Pancreas (tissue), 10 donors: ENCODE results near the gene TFAP2A. TPM values are rescaled to one million over a fixed set of nuclear protein-coding genes. Genes with fewer than 3 reads are reported as not detected.
A peak's percentile ranks its signal among the peaks of the same experiment; 100 is the strongest.

Experiments
- ATAC-seq, 4 donors: fragments of 200-7000 bp; cut with Tn5 transposase; one replicate each; pipeline versions ENCODE4 v1.8.0 to v1.9.1; 2020; ENCODE audit warnings: mild to moderate bottlenecking in 4 of 4, moderate library complexity in 4 of 4
- DNase-seq, 6 donors: peaks; one replicate each; pipeline ENCODE4 v3.0.0-alpha.2; 2020
- FAIRE-seq: peaks from 2 replicates; lab custom pipeline; 2012; peaks lifted over from hg19 to GRCh38; lab: Jason Lieb, UNC
- H3K27ac ChIP-seq, 4 donors: fragments of 200-600 bp; sonication (generic); 1 replicate in 3 of 4; 2 replicates in 1 of 4; pipeline versions ENCODE4 v1.5.0 to v1.8.0; 2020
- H3K27me3 ChIP-seq, 4 donors: fragments of 200-600 bp; one replicate each; pipeline ENCODE4 v1.8.0; 2021
- H3K36me3 ChIP-seq, 3 donors: fragments of 200-600 bp; sonication (generic) in 1 of 3; one replicate each; pipeline versions ENCODE4 v1.5.0 to v1.8.0; 2020 to 2021
- H3K4me1 ChIP-seq, 3 donors: fragments of 200-600 bp; one replicate each; pipeline ENCODE4 v1.8.0; 2021
- H3K4me3 ChIP-seq, 4 donors: fragments of 200-600 bp; sonication (generic) in 2 of 4; one replicate each; pipeline versions ENCODE4 v1.5.0 to v1.8.0; 2020 to 2021
- H3K9me3 ChIP-seq, 4 donors: fragments of 200-600 bp; one replicate each; pipeline ENCODE4 v1.8.0; 2021
- CTCF ChIP-seq, 4 donors: fragments of 200-600 bp; sonication (generic) in 3 of 4; IDR thresholded peaks; one replicate each; pipeline versions ENCODE4 v1.5.0 to v1.8.0; 2021; ENCODE audit warnings: antibody characterized with exemption in 4 of 4
- WGBS, 2 donors: extraction: QIAGEN DNeasy Blood & Tissue Kit; methylation state at CpG; one replicate each; pipeline ENCODE4 v1.1.7; 2013; 5-methylcytosine and 5-hydroxymethylcytosine counted together
- intact Hi-C, 3 donors: fragments of 100-400 bp; cut with DNase I; formaldehyde crosslinking; loops; one replicate each; pipeline versions ENCODE4 v1.11.1 to v1.14.2; 2022
- polyA plus RNA-seq, 2 donors: library from polyadenylated mRNA; stranded (reverse); fragments of 200-250 nt; gene quantifications; one replicate each; pipeline ENCODE4 v1.2.3, GENCODE V29; 2013
- total RNA-seq, 6 donors: library from RNA; stranded (reverse); fragmentation: NEBNext Ultra II Directional in 4 of 6; extraction: Animal tissue kit (Norgen Biotek cat#: 25700) in 4 of 6; gene quantifications; one replicate each; pipeline versions ENCODE4 v1.2.1 to v1.2.4, GENCODE V29; 2021 to 2023
- donor health status: healthy with polysubstance abuse.
- donor health status: DM: no; HTN: no; CAD: no; lungs with moderate emphysema.
- donor health status: DM: no; HTN: no; CAD: no.
- donor health status: control.
- donor health status: control.
- donor health status: Bipolar disorder and iron deficiency.
- donor health status: DM: yes; HTN: yes; CAD: no.
- donor health status: DM: no; HTN: no; CAD: no.
- donor health status: DM: no; HTN: no; CAD: no.
- donor health status: DM: yes; HTN: yes; CAD: no.

TFAP2A gene
- total and polyA plus RNA-seq, 8 donors: 0.12 to 1.3 (median 0.23) TPM

GRCh38 chr6:10385524-10386132 is 29.2 kb downstream of the TFAP2A start:
- H3K9me3 ChIP-seq: no peaks in the 10 kb centered on the region
- FAIRE-seq (no peak), DNase-seq (no peak), ATAC-seq (no peak)
- WGBS, 2 donors: 7 to 8% methylated on average over 20 to 21 of the region's 21 CpGs
- no peak for TF ChIP-seq CTCF (IDR thresholded peaks at IDR 0.05)
- H3K27me3 ChIP-seq: peaks cover 4 to 89% (median 37%) of the 10 kb centered on the region in 4 donors
- H3K4me3 ChIP-seq: no peak overlapping the region
- intact Hi-C loops: no loop called here
- no peaks in the 10 kb centered on the region for H3K36me3 ChIP-seq
- no peak overlapping the region for H3K27ac ChIP-seq
- H3K4me1 ChIP-seq: peaks cover 0 to 9% (median 8%) of the 10 kb centered on the region in 3 donors

- H3K36me3 ChIP-seq: no peaks in the 10 kb centered on the region
- intact Hi-C loops: no loop called here
- peaks cover 4 to 87% (median 33%) of the 10 kb centered on the region in 4 donors for H3K27me3 ChIP-seq
- ATAC-seq (no peak), DNase-seq (no peak), FAIRE-seq (no peak)
- H3K9me3 ChIP-seq: no peaks in the 10 kb centered on the region
- no peak overlapping the region for H3K4me3 ChIP-seq
- H3K27ac ChIP-seq: no peak overlapping the region
- peaks cover 0 to 9% (median 8%) of the 10 kb centered on the region in 3 donors for H3K4me1 ChIP-seq
- TF ChIP-seq CTCF (IDR thresholded peaks at IDR 0.05): no peak
- 7 to 8% methylated on average over 64 of the region's 64 CpGs for WGBS, 2 donors
Observed at GRCh38 chr6:10384610-10385523, 30.0 kb downstream of the TFAP2A start.

GRCh38 chr6:10384091-10384609 is 30.7 kb downstream of the TFAP2A start:
- peaks cover 0 to 9% (median 8%) of the 10 kb centered on the region in 3 donors for H3K4me1 ChIP-seq
- no peak overlapping the region for H3K27ac ChIP-seq
- no peak overlapping the region for H3K4me3 ChIP-seq
- no peak for TF ChIP-seq CTCF (IDR thresholded peaks at IDR 0.05)
- 8 to 9% methylated on average over 9 of the region's 9 CpGs for WGBS, 2 donors
- intact Hi-C loops: no loop called here
- FAIRE-seq (no peak), DNase-seq (no peak), ATAC-seq (no peak)
- H3K27me3 ChIP-seq: peaks cover 4 to 84% (median 32%) of the 10 kb centered on the region in 4 donors
- no peaks in the 10 kb centered on the region for H3K36me3 ChIP-seq
- H3K9me3 ChIP-seq: no peaks in the 10 kb centered on the region

- Histone ChIP-seq H3K27ac (no peak overlapping the region), H3K4me3 (peak overlapping the region in 1 of 4 donors; percentile 4), H3K36me3 (no peaks in the 10 kb centered on the region), H3K9me3 (no peaks in the 10 kb centered on the region), H3K27me3 (peaks cover 4 to 83% (median 32%) of the 10 kb centered on the region in 4 donors), H3K4me1 (peaks cover 0 to 9% (median 8%) of the 10 kb centered on the region in 3 donors)
- FAIRE-seq: no peak
- intact Hi-C loops: no loop called here
- TF ChIP-seq CTCF (IDR thresholded peaks at IDR 0.05): no peak
- WGBS, 2 donors: 2 to 4% methylated on average over 48 of the region's 48 CpGs
- peak in 3 of 4 donors; percentile 56 to 74 (median 63) for ATAC-seq
- peak in 1 of 6 donors; percentile 68 for DNase-seq
Observed at GRCh38 chr6:10383331-10384090, 31.4 kb downstream of the TFAP2A start.
